22Rv1 (cell line): ENCODE results near the gene RPS4Y1.

ENCODE experiments used
- CTCF ChIP-seq: fragments of 450-650 bp; IDR thresholded peaks from 2 replicates; pipeline ENCODE4 v1.5.1; 2017; ENCODE audit warnings: mild to moderate bottlenecking
- ZFX ChIP-seq: fragments of 450-650 bp; IDR thresholded peaks from 2 replicates; pipeline ENCODE4 v1.6.1; 2017; ENCODE audit warnings: antibody characterized with exemption, borderline replicate concordance

GRCh38 chrY:2868035-2868607 lies 26.7 kb downstream of the RPS4Y1 start:
- TF ChIP-seq CTCF (no peak), ZFX (no peak)
